GM15510 (cell line): ENCODE data around the gene FMO2.

ENCODE experiments used
- POLR2A ChIP-seq: IDR thresholded peaks from 3 replicates; pipeline ENCODE4 v1.6.1; 2011; ENCODE audit warnings: borderline replicate concordance; ENCODE audit not compliant: insufficient read length; ENCODE audit errors: extremely low read depth

The FMO2 gene, protein sequence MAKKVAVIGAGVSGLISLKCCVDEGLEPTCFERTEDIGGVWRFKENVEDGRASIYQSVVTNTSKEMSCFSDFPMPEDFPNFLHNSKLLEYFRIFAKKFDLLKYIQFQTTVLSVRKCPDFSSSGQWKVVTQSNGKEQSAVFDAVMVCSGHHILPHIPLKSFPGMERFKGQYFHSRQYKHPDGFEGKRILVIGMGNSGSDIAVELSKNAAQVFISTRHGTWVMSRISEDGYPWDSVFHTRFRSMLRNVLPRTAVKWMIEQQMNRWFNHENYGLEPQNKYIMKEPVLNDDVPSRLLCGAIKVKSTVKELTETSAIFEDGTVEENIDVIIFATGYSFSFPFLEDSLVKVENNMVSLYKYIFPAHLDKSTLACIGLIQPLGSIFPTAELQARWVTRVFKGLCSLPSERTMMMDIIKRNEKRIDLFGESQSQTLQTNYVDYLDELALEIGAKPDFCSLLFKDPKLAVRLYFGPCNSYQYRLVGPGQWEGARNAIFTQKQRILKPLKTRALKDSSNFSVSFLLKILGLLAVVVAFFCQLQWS

GRCh38 chr1:171185091-171185490 lies at the start of gene FMO2:
TSS of gene FMO2 (plus strand) at chr1:171185300. CDS start at chr1:171185714, 414 bp downstream.
- no peak for TF ChIP-seq POLR2A

DNA sequence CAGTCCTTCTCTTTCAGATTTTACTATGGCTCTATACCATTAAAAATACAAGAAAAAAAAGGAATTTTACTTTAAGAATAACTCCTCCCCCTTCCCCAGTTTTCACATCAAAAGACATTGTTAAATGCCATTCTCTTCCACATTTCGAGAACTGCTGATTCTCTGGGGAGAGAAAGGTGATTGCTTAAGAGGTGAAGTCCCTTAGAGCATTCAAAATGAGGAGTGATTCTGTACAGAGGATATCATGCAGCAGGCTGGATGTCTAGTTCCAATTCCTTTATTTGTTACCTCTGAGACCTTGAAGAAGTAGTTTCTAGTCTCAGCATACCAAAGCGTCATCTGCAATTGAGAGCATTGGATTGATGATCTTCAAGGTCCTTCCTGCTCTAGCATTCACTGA lies 47.5 kb upstream of the FMO2 start:
- no peak for TF ChIP-seq POLR2A

DNA sequence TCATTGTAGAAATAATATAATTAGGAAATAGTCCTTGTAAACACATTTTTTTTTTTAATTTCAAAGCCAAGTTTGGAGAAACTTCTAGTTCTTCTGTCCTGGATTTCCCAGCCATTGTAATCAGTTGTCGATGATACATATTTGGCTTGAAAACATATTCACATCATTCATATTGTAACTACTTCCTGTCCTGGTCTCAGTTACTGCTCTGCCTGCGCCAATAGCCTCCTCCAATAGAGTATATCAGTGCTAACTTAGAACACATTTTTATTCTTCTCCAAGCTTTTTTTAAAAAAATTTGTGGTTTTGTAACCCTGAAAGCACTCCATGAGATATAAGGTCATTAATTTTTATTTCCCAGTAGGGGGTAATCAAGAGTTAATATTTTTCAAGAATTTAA lies 46.1 kb upstream of the FMO2 start:
- TF ChIP-seq POLR2A = no peak

GRCh38 chr1:171139890-171140289 lies 45.2 kb upstream of the FMO2 start:
- TF ChIP-seq POLR2A = no peak

DNA sequence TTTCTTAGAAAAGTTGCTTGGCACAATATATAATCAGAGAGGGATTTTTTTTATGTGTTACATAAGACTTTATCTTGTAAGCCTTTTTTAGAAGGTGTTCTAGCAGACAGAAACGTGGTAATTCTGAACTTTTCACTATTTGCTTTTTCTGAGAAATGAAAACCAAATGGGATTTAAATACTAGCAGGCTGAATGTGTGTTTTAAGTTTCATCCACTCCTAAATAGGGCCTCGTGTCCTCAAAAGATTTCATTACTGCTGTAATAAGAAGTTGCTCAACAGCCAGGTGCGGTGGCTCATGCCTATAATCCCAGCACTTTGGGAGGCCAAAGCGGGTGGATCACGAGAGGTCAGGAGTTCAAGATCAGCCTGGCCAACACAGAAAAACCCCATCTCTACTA lies 44.7 kb upstream of the FMO2 start:
- TF ChIP-seq POLR2A = no peak

DNA sequence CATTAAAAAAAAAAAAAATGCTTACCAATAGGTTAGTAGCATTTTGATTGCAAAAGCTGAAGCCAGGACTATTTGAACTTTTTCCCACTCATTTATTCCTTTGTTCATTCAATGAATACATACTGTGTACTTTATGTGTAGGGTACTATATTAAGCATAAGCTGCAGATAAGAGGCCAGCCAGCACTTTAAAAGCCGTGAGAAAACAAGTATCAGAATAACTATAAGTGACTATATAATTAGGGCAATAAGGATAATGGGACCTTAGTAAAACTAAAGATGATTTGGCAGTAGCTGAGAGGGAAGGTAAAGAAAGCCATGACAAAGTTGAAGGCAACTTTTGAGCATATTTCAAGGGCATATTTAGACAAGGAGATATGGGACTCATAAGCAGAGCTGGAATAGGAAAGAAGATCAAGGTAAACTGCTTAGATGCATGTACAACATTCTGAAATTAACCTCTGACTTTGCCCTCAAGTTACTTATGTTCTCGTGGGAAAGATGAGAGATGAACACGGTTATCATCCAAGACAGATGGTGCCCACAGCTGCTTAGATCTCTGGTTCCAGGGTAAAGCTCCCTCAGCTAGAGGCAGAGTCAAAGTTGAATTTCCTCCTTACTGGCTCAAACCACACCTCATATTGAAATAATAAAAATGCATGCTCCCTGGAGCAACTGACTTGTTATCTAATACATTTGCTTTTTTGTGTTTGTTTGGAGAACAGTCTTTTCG lies 44.0 kb upstream of the FMO2 start:
- TF ChIP-seq POLR2A = no peak

- TF ChIP-seq POLR2A = no peak
Measured at GRCh38 chr1:171141688-171142415, 43.2 kb upstream of the FMO2 start.

- no peak for TF ChIP-seq POLR2A
Measured at GRCh38 chr1:171142416-171143385, 42.4 kb upstream of the FMO2 start.

GRCh38 chr1:171150156-171150555 lies 34.9 kb upstream of the FMO2 start:
- TF ChIP-seq POLR2A = no peak

GRCh38 chr1:171152549-171152948 lies 32.6 kb upstream of the FMO2 start:
- TF ChIP-seq POLR2A = no peak

DNA sequence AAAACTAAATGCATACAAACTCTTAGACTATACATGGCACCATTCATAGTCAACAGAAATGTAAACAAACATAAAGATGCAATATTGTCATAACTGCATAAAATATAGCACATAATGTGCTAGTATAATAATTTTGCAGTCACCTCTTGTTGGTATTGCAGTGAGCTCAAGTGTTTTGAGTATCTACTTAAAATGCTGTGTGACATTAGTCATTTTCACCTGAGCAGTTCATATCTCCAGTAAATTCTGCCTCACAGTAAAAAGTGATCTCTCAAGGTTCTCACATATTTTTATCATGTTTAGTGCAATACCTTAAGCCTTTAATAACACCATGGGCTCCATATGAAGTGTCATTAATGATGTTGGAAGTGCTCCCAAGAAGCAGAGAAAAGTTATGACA lies 29.6 kb upstream of the FMO2 start:
- TF ChIP-seq POLR2A = no peak

DNA sequence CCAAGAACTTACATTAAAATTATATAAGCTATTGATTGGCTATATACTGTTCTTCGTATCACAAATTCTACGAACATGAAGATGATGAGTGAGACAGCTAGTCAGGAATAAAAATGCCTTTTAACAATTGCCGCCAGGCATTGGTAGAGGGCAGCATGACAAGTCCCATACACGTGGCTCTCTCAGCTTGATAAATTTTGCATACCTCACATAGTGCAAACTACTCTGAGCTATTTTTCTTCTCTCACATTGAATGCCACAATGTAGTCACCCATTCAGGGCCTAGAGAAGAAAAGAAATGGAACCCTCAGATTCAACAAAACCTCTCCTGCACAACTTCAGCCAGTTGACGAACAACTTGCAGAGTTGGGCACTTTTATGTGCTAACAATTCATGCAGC lies 27.0 kb upstream of the FMO2 start:
- TF ChIP-seq POLR2A = no peak

- no peak for TF ChIP-seq POLR2A
Measured at GRCh38 chr1:171158551-171158950, 26.5 kb upstream of the FMO2 start.

DNA sequence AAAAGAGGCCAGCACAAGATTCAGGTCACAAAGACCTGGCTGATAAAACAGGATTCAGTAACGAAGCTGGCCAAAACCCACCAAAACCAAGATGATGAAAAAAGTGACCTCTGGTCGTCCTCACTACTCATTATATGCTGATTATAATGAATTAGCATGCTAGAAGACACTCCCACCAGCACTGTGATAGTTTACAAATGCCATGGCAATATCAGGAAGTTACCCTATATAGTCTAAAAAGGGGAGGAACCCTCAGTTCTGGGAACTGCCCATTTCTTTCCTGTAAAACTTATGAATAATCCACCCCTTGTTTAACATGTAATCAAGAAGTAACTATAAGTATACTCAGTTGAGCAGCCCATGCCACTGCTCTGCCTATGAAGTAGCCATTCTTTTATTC lies 26.0 kb upstream of the FMO2 start:
- TF ChIP-seq POLR2A = no peak
